SH-SY5Y (cell line): ENCODE measurements around the gene ANTKMT.

Experiments used
- GATA2 ChIP-seq: IDR thresholded peaks from 2 replicates; pipeline ENCODE4 v1.6.1; 2011; ENCODE audit warnings: mild to moderate bottlenecking, low read depth, low read length
- GATA3 ChIP-seq: IDR thresholded peaks from 2 replicates; pipeline ENCODE4 v1.6.1; 2011; ENCODE audit warnings: low read depth, mild to moderate bottlenecking, low read length, moderate library complexity

Gene ANTKMT

GRCh38 chr16:762595-763268, 41.8 kb downstream of the ANTKMT start:
- no peak for TF ChIP-seq GATA2

GRCh38 chr16:763369-764183, 42.6 kb downstream of the ANTKMT start:
- TF ChIP-seq GATA3 (no peak), GATA2 (no peak)

- TF ChIP-seq GATA2, result no peak
- no peak for TF ChIP-seq GATA3
These were observed 43.3 kb downstream of the ANTKMT start for GRCh38 chr16:764184-764750.

GRCh38 chr16:764848-765487, 44.0 kb downstream of the ANTKMT start:
- TF ChIP-seq GATA2 (no peak), GATA3 (no peak)

DNA sequence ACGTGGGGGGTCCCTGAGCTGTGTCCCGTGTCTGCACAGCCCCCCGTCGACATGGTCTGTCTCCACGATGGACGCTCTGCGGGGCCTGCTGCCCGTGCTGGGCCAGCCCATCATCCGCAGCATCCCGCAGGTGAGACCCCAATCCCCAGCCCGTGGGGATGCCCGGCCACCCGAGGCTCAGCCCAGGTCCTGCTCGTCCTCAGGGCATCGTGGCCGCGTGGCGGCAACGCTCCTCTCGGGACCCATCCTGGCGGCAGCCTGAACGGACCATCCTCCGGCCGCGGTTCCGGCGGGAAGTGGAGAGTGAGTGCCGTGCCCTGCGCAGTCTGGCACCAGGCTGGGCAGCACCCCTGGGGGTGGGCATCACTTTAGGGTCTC, 44.5 kb downstream of the ANTKMT start:
- no peak for TF ChIP-seq GATA3
- no peak for TF ChIP-seq GATA2

GRCh38 chr16:766008-766819, 45.3 kb downstream of the ANTKMT start:
- TF ChIP-seq GATA2 (no peak), GATA3 (no peak)

GRCh38 chr16:766820-767640, 46.1 kb downstream of the ANTKMT start:
- TF ChIP-seq GATA3 (no peak), GATA2 (no peak)

GRCh38 chr16:767743-768235, 46.8 kb downstream of the ANTKMT start:
- no peak for TF ChIP-seq GATA2
- TF ChIP-seq GATA3, result no peak

DNA sequence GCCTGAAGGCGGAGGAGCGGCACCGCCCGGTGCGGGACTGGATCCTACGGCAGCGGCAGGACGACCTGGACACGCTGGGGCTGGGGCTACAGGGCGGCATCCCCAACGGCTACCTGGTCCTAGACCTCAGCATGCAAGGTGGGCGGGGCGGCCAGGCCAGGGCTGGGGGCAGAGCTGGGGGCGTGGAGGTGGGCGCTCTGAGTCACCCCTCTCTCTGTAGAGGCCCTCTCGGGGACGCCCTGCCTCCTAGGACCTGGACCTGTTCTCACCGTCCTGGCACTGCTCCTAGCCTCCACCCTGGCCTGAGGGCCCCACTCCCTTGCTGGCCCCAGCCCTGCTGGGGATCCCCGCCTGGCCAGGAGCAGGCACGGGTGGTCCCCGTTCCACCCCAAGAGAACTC, 47.5 kb downstream of the ANTKMT start:
- TF ChIP-seq GATA2 (no peak), GATA3 (no peak)

GRCh38 chr16:769184-769784, 48.3 kb downstream of the ANTKMT start:
- TF ChIP-seq GATA3, result no peak
- no peak for TF ChIP-seq GATA2

DNA sequence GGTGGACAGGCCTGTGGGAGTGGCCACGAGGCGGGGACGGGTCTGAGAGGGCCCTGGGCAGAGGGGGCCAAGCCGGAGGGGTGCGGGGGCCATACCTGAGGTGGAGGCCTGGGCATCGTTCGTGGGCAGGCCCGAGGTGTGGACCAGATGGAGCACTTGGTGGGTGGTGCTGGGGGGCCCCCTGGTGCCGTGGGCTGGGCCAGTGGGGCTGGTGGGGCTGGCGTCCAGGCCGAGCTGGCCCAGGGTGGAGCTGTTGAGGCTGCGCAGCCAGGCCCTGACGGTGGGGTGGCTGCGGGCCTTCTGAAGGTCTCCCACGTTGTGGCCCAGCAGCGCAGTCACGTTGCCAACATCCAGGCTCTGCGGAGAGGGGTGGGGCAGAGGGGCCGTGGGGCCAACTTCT, 49.0 kb downstream of the ANTKMT start:
- TF ChIP-seq GATA2 (no peak), GATA3 (no peak)

DNA sequence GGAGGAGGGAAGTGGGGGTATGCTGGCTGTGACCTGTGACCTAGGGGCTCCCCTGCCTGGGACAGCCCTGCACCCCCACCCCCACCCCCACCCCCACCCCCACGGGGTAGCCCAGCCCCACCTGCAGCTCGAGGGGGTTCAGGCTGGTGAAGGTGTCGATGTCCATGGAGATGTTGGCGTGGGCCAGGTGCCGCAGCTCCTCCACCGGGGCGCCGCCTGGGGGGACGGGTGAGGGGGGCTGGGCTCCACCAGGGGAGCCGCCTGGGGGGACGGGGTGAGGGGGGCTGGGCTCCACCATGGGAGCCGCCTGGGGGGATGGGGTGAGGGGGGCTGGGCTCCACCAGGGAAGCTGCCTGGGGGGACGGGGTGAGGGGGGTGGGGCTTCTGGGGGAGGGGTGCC, 49.5 kb downstream of the ANTKMT start:
- no peak for TF ChIP-seq GATA3
- TF ChIP-seq GATA2, result no peak
